ENCODE results near the gene CGB5.
A peak's percentile ranks its signal among the peaks of the same experiment; 100 is the strongest.
"Not testable (repeated sequence)": the region's sequence is repeated elsewhere in the genome, so short reads cannot be mapped to it uniquely, and the experiment has no call there.

The CGB5 gene

DNA sequence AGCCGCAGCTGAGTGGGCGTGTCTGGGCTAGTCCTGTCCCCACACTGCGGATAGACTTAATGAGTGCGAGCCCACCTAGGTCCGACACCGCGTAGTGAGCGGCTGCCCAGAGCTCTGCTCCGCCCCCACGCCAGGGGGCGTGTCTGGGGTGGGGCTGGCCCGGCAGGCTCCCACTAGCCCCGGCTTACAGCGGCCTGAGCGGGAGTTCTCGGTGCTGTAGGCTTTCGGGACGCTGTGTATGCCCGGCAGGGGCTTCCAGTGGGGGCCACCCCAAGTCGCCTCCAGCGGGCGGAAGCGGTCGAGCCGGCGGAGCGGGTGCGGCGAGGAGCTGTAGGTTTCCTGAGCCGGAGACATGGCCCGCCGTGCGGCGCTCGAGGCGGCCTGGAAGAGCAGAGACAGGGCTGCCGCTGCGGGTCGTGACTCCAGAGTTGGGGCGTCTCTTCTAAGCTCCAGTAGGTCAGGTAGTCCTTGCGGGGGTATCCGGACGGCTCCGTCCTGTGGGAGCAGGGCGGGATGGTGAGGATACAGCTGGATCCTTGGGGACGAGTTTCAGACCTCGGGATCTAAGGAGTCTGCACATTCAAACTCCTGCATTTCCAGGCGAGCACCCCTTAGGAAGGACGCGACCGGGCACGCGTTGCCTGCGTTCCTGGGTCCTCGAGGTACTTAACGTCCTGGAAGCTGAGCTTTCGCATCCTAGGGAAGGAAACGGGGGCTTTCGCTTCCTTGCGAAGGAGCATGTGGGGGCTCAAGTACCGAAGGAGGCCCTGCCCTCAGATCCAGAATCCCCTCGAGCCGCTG, 12.7 kb downstream of the CGB5 start (continued):
- no peak for TF ChIP-seq ZNF571 (tag by site-specific recombination; IDR thresholded peaks at IDR 0.05)
- TF ChIP-seq ZNF174 (tag by site-specific recombination; IDR thresholded peaks at IDR 0.05) = no peak
- no peak for TF ChIP-seq ZSCAN23 (tag by site-specific recombination; IDR thresholded peaks at IDR 0.05)
- no peak for TF ChIP-seq ZNF830 (tag by site-specific recombination; IDR thresholded peaks at IDR 0.05; ENCODE audit: low read depth)
- TF ChIP-seq, protein P1, sequence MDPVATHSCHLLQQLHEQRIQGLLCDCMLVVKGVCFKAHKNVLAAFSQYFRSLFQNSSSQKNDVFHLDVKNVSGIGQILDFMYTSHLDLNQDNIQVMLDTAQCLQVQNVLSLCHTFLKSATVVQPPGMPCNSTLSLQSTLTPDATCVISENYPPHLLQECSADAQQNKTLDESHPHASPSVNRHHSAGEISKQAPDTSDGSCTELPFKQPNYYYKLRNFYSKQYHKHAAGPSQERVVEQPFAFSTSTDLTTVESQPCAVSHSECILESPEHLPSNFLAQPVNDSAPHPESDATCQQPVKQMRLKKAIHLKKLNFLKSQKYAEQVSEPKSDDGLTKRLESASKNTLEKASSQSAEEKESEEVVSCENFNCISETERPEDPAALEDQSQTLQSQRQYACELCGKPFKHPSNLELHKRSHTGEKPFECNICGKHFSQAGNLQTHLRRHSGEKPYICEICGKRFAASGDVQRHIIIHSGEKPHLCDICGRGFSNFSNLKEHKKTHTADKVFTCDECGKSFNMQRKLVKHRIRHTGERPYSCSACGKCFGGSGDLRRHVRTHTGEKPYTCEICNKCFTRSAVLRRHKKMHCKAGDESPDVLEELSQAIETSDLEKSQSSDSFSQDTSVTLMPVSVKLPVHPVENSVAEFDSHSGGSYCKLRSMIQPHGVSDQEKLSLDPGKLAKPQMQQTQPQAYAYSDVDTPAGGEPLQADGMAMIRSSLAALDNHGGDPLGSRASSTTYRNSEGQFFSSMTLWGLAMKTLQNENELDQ (tag by site-specific recombination; IDR thresholded peaks at IDR 0.05; ENCODE audit: low read depth) = no peak
- no peak for TF ChIP-seq SETDB1 (IDR thresholded peaks at IDR 0.05; ENCODE audit: insufficient read length, low read length)
- no peak for TF ChIP-seq ZNF175 (tag by site-specific recombination; IDR thresholded peaks at IDR 0.05)
- TF ChIP-seq, protein P2, sequence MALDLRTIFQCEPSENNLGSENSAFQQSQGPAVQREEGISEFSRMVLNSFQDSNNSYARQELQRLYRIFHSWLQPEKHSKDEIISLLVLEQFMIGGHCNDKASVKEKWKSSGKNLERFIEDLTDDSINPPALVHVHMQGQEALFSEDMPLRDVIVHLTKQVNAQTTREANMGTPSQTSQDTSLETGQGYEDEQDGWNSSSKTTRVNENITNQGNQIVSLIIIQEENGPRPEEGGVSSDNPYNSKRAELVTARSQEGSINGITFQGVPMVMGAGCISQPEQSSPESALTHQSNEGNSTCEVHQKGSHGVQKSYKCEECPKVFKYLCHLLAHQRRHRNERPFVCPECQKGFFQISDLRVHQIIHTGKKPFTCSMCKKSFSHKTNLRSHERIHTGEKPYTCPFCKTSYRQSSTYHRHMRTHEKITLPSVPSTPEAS (tag by site-specific recombination; IDR thresholded peaks at IDR 0.05) = no peak
- TF ChIP-seq FEZF1 (tag by site-specific recombination; IDR thresholded peaks at IDR 0.05) = no peak
- no peak for TF ChIP-seq ZNF791 (tag by site-specific recombination; IDR thresholded peaks at IDR 0.05)
- TF ChIP-seq HOXD13 (CRISPR knock-in tag; IDR thresholded peaks at IDR 0.05; ENCODE audit: borderline replicate concordance) = no peak
- TF ChIP-seq ZNF311 (tag by site-specific recombination; IDR thresholded peaks at IDR 0.05; ENCODE audit: borderline replicate concordance) = no peak
- TF ChIP-seq ZNF248 (tag by site-specific recombination; IDR thresholded peaks at IDR 0.05) = no peak
- TF ChIP-seq KLF16 (tag by site-specific recombination; IDR thresholded peaks at IDR 0.05) = peak; percentile 82; the same call in 1 of the 2 replicates
- TF ChIP-seq, protein P3, sequence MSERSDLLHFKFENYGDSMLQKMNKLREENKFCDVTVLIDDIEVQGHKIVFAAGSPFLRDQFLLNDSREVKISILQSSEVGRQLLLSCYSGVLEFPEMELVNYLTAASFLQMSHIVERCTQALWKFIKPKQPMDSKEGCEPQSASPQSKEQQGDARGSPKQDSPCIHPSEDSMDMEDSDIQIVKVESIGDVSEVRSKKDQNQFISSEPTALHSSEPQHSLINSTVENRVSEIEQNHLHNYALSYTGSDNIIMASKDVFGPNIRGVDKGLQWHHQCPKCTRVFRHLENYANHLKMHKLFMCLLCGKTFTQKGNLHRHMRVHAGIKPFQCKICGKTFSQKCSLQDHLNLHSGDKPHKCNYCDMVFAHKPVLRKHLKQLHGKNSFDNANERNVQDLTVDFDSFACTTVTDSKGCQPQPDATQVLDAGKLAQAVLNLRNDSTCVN (tag by site-specific recombination; optimal IDR thresholded peaks at IDR 0.05) = peak; percentile 12
- no peak for TF ChIP-seq ZNF157 (tag by site-specific recombination; IDR thresholded peaks at IDR 0.05)
- TF ChIP-seq, protein P4, sequence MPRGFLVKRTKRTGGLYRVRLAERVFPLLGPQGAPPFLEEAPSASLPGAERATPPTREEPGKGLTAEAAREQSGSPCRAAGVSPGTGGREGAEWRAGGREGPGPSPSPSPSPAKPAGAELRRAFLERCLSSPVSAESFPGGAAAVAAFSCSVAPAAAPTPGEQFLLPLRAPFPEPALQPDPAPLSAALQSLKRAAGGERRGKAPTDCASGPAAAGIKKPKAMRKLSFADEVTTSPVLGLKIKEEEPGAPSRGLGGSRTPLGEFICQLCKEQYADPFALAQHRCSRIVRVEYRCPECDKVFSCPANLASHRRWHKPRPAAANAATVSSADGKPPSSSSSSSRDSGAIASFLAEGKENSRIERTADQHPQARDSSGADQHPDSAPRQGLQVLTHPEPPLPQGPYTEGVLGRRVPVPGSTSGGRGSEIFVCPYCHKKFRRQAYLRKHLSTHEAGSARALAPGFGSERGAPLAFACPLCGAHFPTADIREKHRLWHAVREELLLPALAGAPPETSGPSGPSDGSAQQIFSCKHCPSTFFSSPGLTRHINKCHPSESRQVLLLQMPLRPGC (tag by site-specific recombination; IDR thresholded peaks at IDR 0.05) = no peak
- TF ChIP-seq ZNF211 (tag by site-specific recombination; IDR thresholded peaks at IDR 0.05; ENCODE audit: low read depth) = no peak
- no peak for TF ChIP-seq ZNF521 (tag by site-specific recombination; IDR thresholded peaks at IDR 0.05)
- TF ChIP-seq OSR2 (tag by site-specific recombination; IDR thresholded peaks at IDR 0.05) = no peak
- TF ChIP-seq ZNF10 (tag by site-specific recombination; IDR thresholded peaks at IDR 0.05) = no peak
- TF ChIP-seq, protein P5, sequence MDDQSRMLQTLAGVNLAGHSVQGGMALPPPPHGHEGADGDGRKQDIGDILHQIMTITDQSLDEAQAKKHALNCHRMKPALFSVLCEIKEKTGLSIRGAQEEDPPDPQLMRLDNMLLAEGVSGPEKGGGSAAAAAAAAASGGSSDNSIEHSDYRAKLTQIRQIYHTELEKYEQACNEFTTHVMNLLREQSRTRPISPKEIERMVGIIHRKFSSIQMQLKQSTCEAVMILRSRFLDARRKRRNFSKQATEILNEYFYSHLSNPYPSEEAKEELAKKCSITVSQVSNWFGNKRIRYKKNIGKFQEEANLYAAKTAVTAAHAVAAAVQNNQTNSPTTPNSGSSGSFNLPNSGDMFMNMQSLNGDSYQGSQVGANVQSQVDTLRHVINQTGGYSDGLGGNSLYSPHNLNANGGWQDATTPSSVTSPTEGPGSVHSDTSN (CRISPR knock-in tag; IDR thresholded peaks at IDR 0.05) = no peak
- TF ChIP-seq ZFP3 (tag by site-specific recombination; IDR thresholded peaks at IDR 0.05; ENCODE audit: low read depth) = no peak
- no peak for TF ChIP-seq ZNF48 (tag by site-specific recombination; IDR thresholded peaks at IDR 0.05)

DNA sequence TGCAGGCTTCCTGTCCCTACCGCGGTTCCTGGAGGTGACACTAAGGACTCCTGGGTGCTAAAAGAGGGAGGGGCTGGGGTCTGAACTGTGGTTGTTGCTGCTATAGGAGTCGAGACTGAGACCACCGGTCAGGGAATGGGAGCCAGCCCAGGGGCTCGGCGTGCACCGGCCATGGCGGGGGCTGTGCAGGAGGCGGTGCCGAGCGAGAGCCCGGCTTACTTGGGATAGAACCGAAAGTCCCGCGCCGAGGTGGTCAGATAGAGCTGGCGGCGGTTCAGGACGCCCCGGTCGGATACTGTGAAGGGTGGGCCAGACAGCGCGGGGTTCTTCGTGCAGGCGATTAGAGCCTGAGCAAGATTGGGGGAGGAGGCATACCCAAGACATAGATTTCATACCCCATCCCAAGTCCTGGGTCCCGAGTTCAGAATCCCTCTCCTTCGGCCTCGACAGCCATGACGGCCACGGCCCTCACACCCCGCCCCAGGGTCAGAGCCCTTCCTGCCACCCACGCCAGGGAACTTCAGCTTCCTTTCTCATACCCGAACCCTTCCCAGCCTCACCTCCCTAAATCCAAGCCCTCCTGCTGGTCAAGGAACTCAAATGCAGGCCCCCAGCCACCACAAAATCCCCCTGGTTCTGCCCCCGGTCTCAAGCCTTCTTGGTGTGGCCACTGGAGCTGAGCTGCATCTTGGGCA, 13.4 kb downstream of the CGB5 start:
- H3K4me3 ChIP-seq (ENCODE audit: low read depth, low read length) = peak overlapping the region; percentile 44; the same call in 1 of the 2 replicates
- not testable (repeated sequence) for H3K4me1 ChIP-seq (ENCODE audit: control insufficient read depth, insufficient read depth, low read length); H3K9me3 ChIP-seq (ENCODE audit: control insufficient read depth, insufficient read depth, low read depth, low read length); H3K36me3 ChIP-seq (ENCODE audit: control insufficient read depth in 2 of 2, insufficient read depth in 1 of 2, low read length in 2 of 2); H3K27ac ChIP-seq (ENCODE audit: extremely low read depth, low read depth, low read length)
- ChIA-PET CTCF (interaction anchor here (0.6 to 2.2 kb wide), 5 partner anchors 17 to 57 kb away, joined by 3 to 17 read pairs (median 4); no protein-coding TSS in a partner anchor), POLR2A (interaction anchor here (1.2 to 1.6 kb wide), 3 partner anchors 8 to 64 kb away, joined by 3 to 9 read pairs (median 8); partner anchors contain the start of genes GYS1, NTF4 and RUVBL2)
